Measurements from ENCODE around the gene IL25.

IL25 gene

GRCh38 chr14:23402296-23403138 lies 29.9 kb downstream of the IL25 start:
- Histone ChIP-seq H3K4me2 (ENCODE audit: low read length) (no peak overlapping the region), H3K36me3 (ENCODE audit: insufficient read depth, low read length) (no peaks in the 10 kb centered on the region), H3F3A (ENCODE audit: insufficient read depth, low read length) (no peaks in the 10 kb centered on the region), H4K20me1 (ENCODE audit: insufficient read depth, low read length) (no peaks in the 10 kb centered on the region), H3K9ac (ENCODE audit: low read length) (no peak overlapping the region), H3K4me1 (ENCODE audit: insufficient read depth, low read length, severe bottlenecking) (no peaks in the 10 kb centered on the region), H3K9me2 (ENCODE audit: low read depth, low read length) (no peaks in the 10 kb centered on the region), H3K9me3 (ENCODE audit: low read length) (no peaks in the 10 kb centered on the region), H3K27ac (ENCODE audit: low read depth, low read length, poor library complexity, severe bottlenecking) (no peak overlapping the region), H3K4me3 (ENCODE audit: low read depth, low read length, poor library complexity, severe bottlenecking) (no peak overlapping the region), H3K79me2 (ENCODE audit: insufficient read depth, low read length) (no peaks in the 10 kb centered on the region), H3K27me3 (ENCODE audit: insufficient read depth, low read length) (peaks cover 6% of the 10 kb centered on the region; the same call in 1 of the 2 replicates), H2AFZ (ENCODE audit: low read length) (no peak overlapping the region)
- TF ChIP-seq CTCF (IDR thresholded peaks at IDR 0.05; ENCODE audit: low read length) = no peak
- TF ChIP-seq EZH2 (IDR thresholded peaks at IDR 0.05; ENCODE audit: borderline replicate concordance, low read length) = no peak

- no peaks in the 10 kb centered on the region for H3K36me3 ChIP-seq (ENCODE audit: insufficient read depth, low read length)
- no peaks in the 10 kb centered on the region for H3K79me2 ChIP-seq (ENCODE audit: insufficient read depth, low read length)
- no peak overlapping the region for H3K4me3 ChIP-seq (ENCODE audit: low read depth, low read length, poor library complexity, severe bottlenecking)
- H3K27ac ChIP-seq (ENCODE audit: low read depth, low read length, poor library complexity, severe bottlenecking) = no peak overlapping the region
- no peak overlapping the region for H2AFZ ChIP-seq (ENCODE audit: low read length)
- no peaks in the 10 kb centered on the region for H4K20me1 ChIP-seq (ENCODE audit: insufficient read depth, low read length)
- no peak overlapping the region for H3K9ac ChIP-seq (ENCODE audit: low read length)
- no peaks in the 10 kb centered on the region for H3K9me2 ChIP-seq (ENCODE audit: low read depth, low read length)
- peaks cover 6% of the 10 kb centered on the region; the same call in 1 of the 2 replicates for H3K27me3 ChIP-seq (ENCODE audit: insufficient read depth, low read length)
- no peak for TF ChIP-seq EZH2 (IDR thresholded peaks at IDR 0.05; ENCODE audit: borderline replicate concordance, low read length)
- TF ChIP-seq CTCF (IDR thresholded peaks at IDR 0.05; ENCODE audit: low read length) = no peak
- no peaks in the 10 kb centered on the region for H3K9me3 ChIP-seq (ENCODE audit: low read length)
- no peaks in the 10 kb centered on the region for H3K4me1 ChIP-seq (ENCODE audit: insufficient read depth, low read length, severe bottlenecking)
- H3K4me2 ChIP-seq (ENCODE audit: low read length) = no peak overlapping the region
- no peaks in the 10 kb centered on the region for H3F3A ChIP-seq (ENCODE audit: insufficient read depth, low read length)
Observed at GRCh38 chr14:23403139-23403438, 30.5 kb downstream of the IL25 start.

GRCh38 chr14:23403908-23404307 lies 31.3 kb downstream of the IL25 start:
- Histone ChIP-seq H3K79me2 (ENCODE audit: insufficient read depth, low read length) (no peaks in the 10 kb centered on the region), H3K36me3 (ENCODE audit: insufficient read depth, low read length) (no peaks in the 10 kb centered on the region), H3K4me3 (ENCODE audit: low read depth, low read length, poor library complexity, severe bottlenecking) (no peak overlapping the region), H4K20me1 (ENCODE audit: insufficient read depth, low read length) (no peaks in the 10 kb centered on the region), H2AFZ (ENCODE audit: low read length) (no peak overlapping the region), H3K4me2 (ENCODE audit: low read length) (no peak overlapping the region), H3K9me2 (ENCODE audit: low read depth, low read length) (no peaks in the 10 kb centered on the region), H3K27me3 (ENCODE audit: insufficient read depth, low read length) (peaks cover 6% of the 10 kb centered on the region; the same call in 1 of the 2 replicates), H3K9ac (ENCODE audit: low read length) (no peak overlapping the region), H3K27ac (ENCODE audit: low read depth, low read length, poor library complexity, severe bottlenecking) (no peak overlapping the region), H3F3A (ENCODE audit: insufficient read depth, low read length) (no peaks in the 10 kb centered on the region), H3K9me3 (ENCODE audit: low read length) (no peaks in the 10 kb centered on the region), H3K4me1 (ENCODE audit: insufficient read depth, low read length, severe bottlenecking) (no peaks in the 10 kb centered on the region)
- no peak for TF ChIP-seq EZH2 (IDR thresholded peaks at IDR 0.05; ENCODE audit: borderline replicate concordance, low read length)
- TF ChIP-seq CTCF (IDR thresholded peaks at IDR 0.05; ENCODE audit: low read length) = no peak

All from OCI-LY1 (cell line).